WERI-Rb-1 (cell line): ENCODE data around the gene GRHL3.

ENCODE experiments used
- DNase-seq: peaks from one replicate; pipeline ENCODE4 v3.0.0-alpha.2; 2020
- H3K27ac ChIP-seq: fragments of 250-450 bp; sonication (Bioruptor Pico); 2 replicates; pipeline ENCODE4 v1.5.1; 2020; ENCODE audit warnings: mild to moderate bottlenecking, moderate library complexity
- H3K27me3 ChIP-seq: fragments of 250-450 bp; sonication (Bioruptor Pico); 2 replicates; pipeline ENCODE4 v1.5.1; 2021; ENCODE audit warnings: mild to moderate bottlenecking, low read depth, moderate library complexity; ENCODE audit not compliant: insufficient read depth, severe bottlenecking
- H3K36me3 ChIP-seq: fragments of 250-450 bp; sonication (Bioruptor Pico); 2 replicates; pipeline ENCODE4 v1.5.1; 2020; ENCODE audit warnings: mild to moderate bottlenecking, moderate library complexity
- H3K4me3 ChIP-seq: 2 replicates; pipeline ENCODE4 v1.5.1; 2011; ENCODE audit warnings: low read depth, mild to moderate bottlenecking, control low read depth, low read length
- H3K9me3 ChIP-seq: fragments of 250-450 bp; sonication (Bioruptor Pico); 2 replicates; pipeline ENCODE4 v1.5.1; 2021; ENCODE audit warnings: mild to moderate bottlenecking, moderate library complexity; ENCODE audit not compliant: severe bottlenecking
- TF ChIP-seq, protein P1 (sequence below): IDR thresholded peaks from 2 replicates; pipeline ENCODE4 v1.5.1; 2011; ENCODE audit warnings: low read depth, mild to moderate bottlenecking, control low read depth, inconsistent platforms, low read length

The GRHL3 gene

DNA sequence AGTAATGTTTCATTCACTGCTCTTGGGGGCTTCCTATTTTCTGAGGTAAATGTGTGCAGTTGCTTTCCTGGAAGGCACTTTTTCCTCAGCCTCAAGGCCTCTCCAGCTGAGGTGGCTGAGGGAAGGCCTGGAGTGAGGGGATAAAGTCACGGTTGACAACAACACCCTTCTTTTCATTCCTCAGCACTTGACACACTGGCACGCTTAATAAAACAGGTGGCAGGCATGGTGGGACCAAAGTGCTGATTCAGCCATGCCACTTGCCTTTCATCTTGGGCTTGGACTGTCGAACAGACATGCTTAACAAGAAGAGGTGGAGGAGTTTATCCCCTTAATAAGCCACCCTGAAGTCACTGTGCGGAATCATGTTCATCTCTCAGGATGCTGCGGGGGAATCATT lies 23.6 kb upstream of the GRHL3 start:
- Histone ChIP-seq H3K9me3 (no peaks in the 10 kb centered on the region), H3K27me3 (no peaks in the 10 kb centered on the region), H3K36me3 (no peaks in the 10 kb centered on the region), H3K27ac (no peak overlapping the region), H3K4me3 (no peak overlapping the region)
- TF ChIP-seq, protein P1, sequence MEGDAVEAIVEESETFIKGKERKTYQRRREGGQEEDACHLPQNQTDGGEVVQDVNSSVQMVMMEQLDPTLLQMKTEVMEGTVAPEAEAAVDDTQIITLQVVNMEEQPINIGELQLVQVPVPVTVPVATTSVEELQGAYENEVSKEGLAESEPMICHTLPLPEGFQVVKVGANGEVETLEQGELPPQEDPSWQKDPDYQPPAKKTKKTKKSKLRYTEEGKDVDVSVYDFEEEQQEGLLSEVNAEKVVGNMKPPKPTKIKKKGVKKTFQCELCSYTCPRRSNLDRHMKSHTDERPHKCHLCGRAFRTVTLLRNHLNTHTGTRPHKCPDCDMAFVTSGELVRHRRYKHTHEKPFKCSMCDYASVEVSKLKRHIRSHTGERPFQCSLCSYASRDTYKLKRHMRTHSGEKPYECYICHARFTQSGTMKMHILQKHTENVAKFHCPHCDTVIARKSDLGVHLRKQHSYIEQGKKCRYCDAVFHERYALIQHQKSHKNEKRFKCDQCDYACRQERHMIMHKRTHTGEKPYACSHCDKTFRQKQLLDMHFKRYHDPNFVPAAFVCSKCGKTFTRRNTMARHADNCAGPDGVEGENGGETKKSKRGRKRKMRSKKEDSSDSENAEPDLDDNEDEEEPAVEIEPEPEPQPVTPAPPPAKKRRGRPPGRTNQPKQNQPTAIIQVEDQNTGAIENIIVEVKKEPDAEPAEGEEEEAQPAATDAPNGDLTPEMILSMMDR = no peak
- no peak for DNase-seq

DNA sequence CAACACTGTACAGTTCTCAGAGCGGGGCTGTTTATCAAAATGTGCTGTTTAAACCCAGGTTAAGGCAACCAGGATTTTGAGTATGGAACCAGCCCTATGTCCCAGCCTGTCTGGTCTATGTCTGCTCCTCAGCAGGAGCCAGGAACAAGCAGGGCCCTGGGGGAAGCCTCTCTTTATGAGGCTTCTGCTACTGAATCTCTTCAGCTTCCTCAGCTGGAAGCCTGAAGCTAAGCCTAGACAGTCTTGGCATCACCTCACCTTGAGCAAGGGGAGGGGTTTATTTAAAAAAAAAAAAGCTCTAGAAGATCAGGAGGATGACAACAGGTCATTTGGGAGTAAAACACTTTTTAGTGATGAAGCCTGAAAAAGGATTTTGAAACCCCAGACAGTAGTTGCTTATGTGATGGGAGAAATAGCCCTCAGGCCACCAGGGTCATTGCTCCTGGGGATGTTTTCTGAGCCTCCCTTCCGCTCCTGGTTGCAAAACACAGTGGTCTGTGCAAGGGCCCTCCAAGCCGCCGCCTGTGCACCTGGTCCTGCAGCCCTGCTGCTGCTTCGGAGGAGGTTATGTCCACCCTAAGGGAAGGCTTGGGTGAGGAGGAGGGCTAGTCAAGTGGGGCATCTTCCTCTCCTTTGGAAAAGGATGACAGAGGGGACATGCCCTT lies 21.8 kb upstream of the GRHL3 start:
- no peaks in the 10 kb centered on the region for H3K36me3 ChIP-seq
- no peaks in the 10 kb centered on the region for H3K9me3 ChIP-seq
- no peak for DNase-seq
- no peaks in the 10 kb centered on the region for H3K27me3 ChIP-seq
- TF ChIP-seq, protein P1 = no peak
- no peak overlapping the region for H3K27ac ChIP-seq
- H3K4me3 ChIP-seq = no peak overlapping the region

DNA sequence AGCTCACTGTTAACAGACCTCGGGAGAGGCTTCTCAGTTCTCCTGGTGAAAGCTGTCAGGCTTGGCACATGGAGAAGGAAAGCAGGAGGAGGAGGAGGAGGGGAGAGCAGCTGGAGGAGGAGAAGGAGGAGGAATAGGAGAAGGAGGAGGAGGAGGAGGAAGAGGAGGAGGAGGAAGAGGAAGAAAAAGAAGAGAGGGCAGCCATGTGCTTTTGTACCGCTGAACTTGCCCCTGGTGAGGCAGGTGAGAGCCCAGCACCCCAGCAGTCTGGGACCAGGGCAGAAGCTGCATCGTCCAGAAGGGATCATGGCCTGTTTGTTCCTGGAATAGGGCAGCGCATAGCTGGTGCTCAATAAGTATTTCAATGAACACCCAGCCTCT lies 21.3 kb upstream of the GRHL3 start:
- TF ChIP-seq, protein P1 = no peak

DNA sequence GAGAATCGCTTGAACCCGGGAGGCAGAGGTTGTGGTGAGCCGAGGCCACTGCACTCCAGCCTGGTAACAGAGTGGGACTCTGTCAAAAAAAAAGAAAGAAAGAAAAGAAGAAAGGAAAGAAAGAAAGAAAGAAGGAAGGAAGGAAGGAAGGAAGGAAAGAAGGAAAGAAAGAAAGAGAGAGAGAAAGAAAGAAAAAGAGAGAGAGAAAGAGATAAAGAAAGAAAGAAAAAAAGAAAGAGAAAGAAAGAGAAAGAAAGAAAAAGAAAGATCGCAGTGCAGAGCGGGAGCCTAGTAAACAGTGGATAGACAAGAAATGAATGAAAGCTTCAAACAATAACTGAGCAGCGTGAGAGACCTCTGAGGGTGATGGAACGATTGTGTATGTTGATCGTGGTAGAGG lies 20.6 kb upstream of the GRHL3 start:
- Histone ChIP-seq H3K27me3 (no peaks in the 10 kb centered on the region), H3K27ac (no peak overlapping the region), H3K9me3 (no peaks in the 10 kb centered on the region), H3K36me3 (no peaks in the 10 kb centered on the region), H3K4me3 (no peak overlapping the region)
- DNase-seq = no peak
- TF ChIP-seq, protein P1 = no peak

More for the DNA sequence above, 21.3 kb upstream of the GRHL3 start:
- no peak overlapping the region for H3K4me3 ChIP-seq
- H3K36me3 ChIP-seq = no peaks in the 10 kb centered on the region
- H3K27ac ChIP-seq = no peak overlapping the region
- no peaks in the 10 kb centered on the region for H3K9me3 ChIP-seq
- DNase-seq = no peak
- no peaks in the 10 kb centered on the region for H3K27me3 ChIP-seq

DNA sequence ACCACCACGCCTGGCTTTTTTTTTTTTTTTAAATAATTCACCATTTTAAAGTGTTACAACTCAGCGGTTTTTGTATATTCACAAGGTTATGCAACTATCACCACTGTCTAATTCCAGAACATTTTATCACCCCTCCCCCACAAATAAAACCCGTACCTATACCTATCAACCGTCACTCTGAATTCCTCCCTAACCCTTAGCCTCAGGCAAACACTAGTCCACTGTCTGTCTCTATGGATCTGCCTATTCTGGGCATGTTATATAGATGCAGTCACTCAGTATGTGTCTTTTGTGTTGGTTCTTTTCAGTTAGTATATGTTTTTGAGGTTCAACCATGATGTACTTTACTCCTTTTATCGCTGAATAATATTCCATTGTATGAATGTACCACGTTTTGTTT lies 19.3 kb upstream of the GRHL3 start:
- H3K27ac ChIP-seq = no peak overlapping the region
- no peak for DNase-seq

More for the DNA sequence above, 19.3 kb upstream of the GRHL3 start:
- Histone ChIP-seq H3K27me3 (no peaks in the 10 kb centered on the region), H3K9me3 (no peaks in the 10 kb centered on the region), H3K4me3 (no peak overlapping the region), H3K36me3 (no peaks in the 10 kb centered on the region)
- TF ChIP-seq, protein P1 = no peak
